LNCAP (cell line): ENCODE measurements around the gene LOC128125822.

Experiments used
- CTCF ChIP-seq: fragments of 450-650 bp; IDR thresholded peaks from 2 replicates; pipeline ENCODE4 v1.5.1; 2017; ENCODE audit warnings: mild to moderate bottlenecking

LOC128125822 gene

GRCh38 chr6:63546236-63546635 is 26.0 kb upstream of the LOC128125822 start:
- no peak for TF ChIP-seq CTCF

GRCh38 chr6:63546697-63547096 is 25.6 kb upstream of the LOC128125822 start:
- TF ChIP-seq CTCF = no peak

- TF ChIP-seq CTCF = no peak
Measured at GRCh38 chr6:63549076-63549475, 23.2 kb upstream of the LOC128125822 start.

GRCh38 chr6:63553208-63553607 is 19.1 kb upstream of the LOC128125822 start:
- TF ChIP-seq CTCF = no peak

- TF ChIP-seq CTCF = no peak
Measured at GRCh38 chr6:63553900-63554299, 18.4 kb upstream of the LOC128125822 start.

- TF ChIP-seq CTCF = no peak
Measured at GRCh38 chr6:63554782-63555181, 17.5 kb upstream of the LOC128125822 start.

- TF ChIP-seq CTCF = no peak
Measured at GRCh38 chr6:63556369-63556768, 15.9 kb upstream of the LOC128125822 start.

GRCh38 chr6:63558278-63558677 is 14.0 kb upstream of the LOC128125822 start:
- no peak for TF ChIP-seq CTCF
